SK-N-SH (cell line): ENCODE measurements around the gene CENPX. TPM values are rescaled to one million over a fixed set of nuclear protein-coding genes. Genes with fewer than 3 reads are reported as not detected.

Experiments used
- CTCF ChIA-PET: fragments of 300-600, 350-600 bp; formaldehyde crosslinking; extraction: SDS; loops from one replicate; lab custom pipeline; 2021; lab: Yijun Ruan, JAX
- POLR2A ChIA-PET: fragments of 350-600 bp; sonication (Branson Sonifier 250); formaldehyde crosslinking; extraction: SDS; loops from one replicate; lab custom pipeline; 2020; ENCODE audit warnings: antibody characterized with exemption, inconsistent platforms; lab: Yijun Ruan, JAX
- DNase-seq: peaks from one replicate; pipeline ENCODE4 v3.0.0; 2012
- H2AFZ ChIP-seq: fragments of 200-600 bp; sonication (generic); 2 replicates; pipeline ENCODE4 v1.8.1; 2016; ENCODE audit warnings: antibody characterized with exemption, mild to moderate bottlenecking, low read depth
- H3F3A ChIP-seq: fragments of 200-600 bp; sonication (generic); replicated peaks from 2 replicates; pipeline ENCODE3; 2016; ENCODE audit warnings: antibody characterized with exemption, mild to moderate bottlenecking; ENCODE audit not compliant: insufficient read depth
- H3K27ac ChIP-seq, 2 experiments: fragments of 200-500 bp in 1 of 2; fragments of 200-600 bp in 1 of 2; sonication (Bioruptor generic) in 1 of 2; sonication (generic), shearing (Covaris generic) in 1 of 2; 2 replicates each; pipeline versions ENCODE4 v1.5.1 to v1.6.1; 2014 to 2016; ENCODE audit warnings: low read depth in 2 of 2, inconsistent platforms in 1 of 2, low read length in 1 of 2, mild to moderate bottlenecking in 1 of 2, mixed read lengths in 1 of 2
- H3K27me3 ChIP-seq: fragments of 200-600 bp; sonication (generic), shearing (Covaris generic); 2 replicates; pipeline ENCODE4 v1.6.1; 2016; ENCODE audit warnings: mixed run types; ENCODE audit not compliant: insufficient read depth
- H3K36me3 ChIP-seq, 2 experiments: fragments of 200-500 bp in 1 of 2; fragments of 200-600 bp in 1 of 2; sonication (Bioruptor generic) in 1 of 2; sonication (generic) in 1 of 2; replicated peaks in 1 of 2; 2 replicates each; pipeline versions ENCODE3 to v1.5.1; 2014 to 2016; ENCODE audit warnings: low read length in 1 of 2, mild to moderate bottlenecking in 1 of 2; ENCODE audit not compliant: insufficient read depth in 2 of 2, control insufficient read depth in 1 of 2
- H3K4me1 ChIP-seq, 2 experiments: fragments of 200-500 bp in 1 of 2; fragments of 200-600 bp in 1 of 2; sonication (Bioruptor generic) in 1 of 2; sonication (generic), shearing (Covaris generic) in 1 of 2; 2 replicates each; pipeline versions ENCODE4 v1.5.1 to v1.6.1; 2014 to 2016; ENCODE audit warnings: low read depth in 1 of 2, low read length in 1 of 2, mixed run types in 1 of 2; ENCODE audit not compliant: insufficient read depth in 2 of 2, control insufficient read depth in 1 of 2
- H3K4me2 ChIP-seq: fragments of 200-600 bp; sonication (generic), shearing (Covaris generic); 2 replicates; pipeline ENCODE4 v1.6.1; 2017; ENCODE audit warnings: mixed run types
- H3K4me3 ChIP-seq, 2 experiments: fragments of 200-500 bp in 1 of 2; fragments of 200-600 bp in 1 of 2; sonication (Bioruptor generic) in 1 of 2; sonication (generic), shearing (Covaris generic) in 1 of 2; 2 replicates each; pipeline versions ENCODE4 v1.5.1 to v1.8.1; 2014 to 2016; ENCODE audit warnings: low read depth in 2 of 2, inconsistent platforms in 1 of 2, low read length in 1 of 2, mild to moderate bottlenecking in 1 of 2, mixed read lengths in 1 of 2, moderate library complexity in 1 of 2
- H3K79me2 ChIP-seq: fragments of 200-600 bp; sonication (generic); 2 replicates; pipeline ENCODE4 v1.8.1; 2017; ENCODE audit warnings: mild to moderate bottlenecking; ENCODE audit not compliant: insufficient read depth
- H3K9ac ChIP-seq: fragments of 200-600 bp; sonication (generic); 2 replicates; pipeline ENCODE4 v1.6.1; 2017; ENCODE audit warnings: mixed run types
- H3K9me2 ChIP-seq: fragments of 200-600 bp; sonication (generic); 2 replicates; pipeline ENCODE4 v1.6.1; 2017; ENCODE audit warnings: mixed run types
- H3K9me3 ChIP-seq: fragments of 200-600 bp; sonication (generic); 2 replicates; pipeline ENCODE4 v1.6.1; 2017; ENCODE audit warnings: mixed run types, mild to moderate bottlenecking, moderate library complexity
- H4K20me1 ChIP-seq: fragments of 200-600 bp; sonication (generic); 2 replicates; pipeline ENCODE4 v1.6.1; 2017; ENCODE audit warnings: mild to moderate bottlenecking, mixed run types; ENCODE audit not compliant: insufficient read depth
- CHD2 ChIP-seq: fragments of 150-350 bp; IDR thresholded peaks from 2 replicates; pipeline ENCODE4 v1.6.1; 2018; ENCODE audit warnings: low read length; ENCODE audit not compliant: partially characterized antibody
- CTCF ChIP-seq: fragments of 200-600 bp; sonication (generic); IDR thresholded peaks from 2 replicates; pipeline ENCODE4 v1.6.1; 2017; ENCODE audit warnings: antibody characterized with exemption, mild to moderate bottlenecking, moderate library complexity
- EP300 ChIP-seq, 2 experiments: IDR thresholded peaks; 2 replicates each; pipeline versions ENCODE4 v1.4.0 to v1.6.1; 2012; ENCODE audit warnings: borderline replicate concordance in 1 of 2, low read depth in 1 of 2, low read length in 1 of 2
- EZH2phosphoT487 ChIP-seq: fragments of 200-600 bp; sonication (generic); IDR thresholded peaks from 2 replicates; pipeline ENCODE4 v1.6.1; 2017; ENCODE audit warnings: low read depth, mixed run types, mild to moderate bottlenecking, antibody characterized with exemption, moderate library complexity, borderline replicate concordance
- FOSL2 ChIP-seq: IDR thresholded peaks from 2 replicates; pipeline ENCODE4 v1.4.0; 2012; ENCODE audit warnings: low read depth, mild to moderate bottlenecking, moderate library complexity, borderline replicate concordance
- FOXJ3 ChIP-seq: sonication (generic); formaldehyde crosslinking; IDR thresholded peaks from 2 replicates; pipeline ENCODE4 v1.5.1; 2020; ENCODE audit warnings: mild to moderate bottlenecking, missing genetic modification reagents
- FOXM1 ChIP-seq: IDR thresholded peaks from 2 replicates; pipeline ENCODE4 v1.4.0; 2012; ENCODE audit warnings: low read depth, mild to moderate bottlenecking
- GABPA ChIP-seq: IDR thresholded peaks from 2 replicates; pipeline ENCODE4 v1.4.0; 2012; ENCODE audit warnings: low read depth, mild to moderate bottlenecking
- MAX ChIP-seq: IDR thresholded peaks from 2 replicates; pipeline ENCODE4 v1.4.0; 2012; ENCODE audit warnings: low read depth
- PBX3 ChIP-seq: IDR thresholded peaks from 2 replicates; pipeline ENCODE4; 2012
- RAD21 ChIP-seq: IDR thresholded peaks from 2 replicates; pipeline ENCODE4 v1.6.1; 2012; ENCODE audit warnings: mild to moderate bottlenecking, low read length
- RCOR1 ChIP-seq: fragments of 150-350 bp; IDR thresholded peaks from 2 replicates; pipeline ENCODE4 v1.6.1; 2017; ENCODE audit warnings: antibody characterized with exemption, low read length
- REST ChIP-seq: IDR thresholded peaks from 2 replicates; pipeline ENCODE4 v1.6.1; 2012; ENCODE audit warnings: mild to moderate bottlenecking, low read depth, low read length, moderate library complexity
- RFX5 ChIP-seq: IDR thresholded peaks from 2 replicates; pipeline ENCODE4 v1.6.1; 2012; ENCODE audit warnings: mild to moderate bottlenecking, improper control_type of control experiment, low read length
- ZBTB33 ChIP-seq: IDR thresholded peaks from 2 replicates; pipeline ENCODE4 v1.4.0; 2012; ENCODE audit warnings: low read depth, borderline replicate concordance
- WGBS: methylation state at CpG from one replicate; pipeline ENCODE4 v1.1.6; 2017; ENCODE audit warnings: low lambda C conversion rate; 5-methylcytosine and 5-hydroxymethylcytosine counted together
- polyA plus RNA-seq, 3 experiments: library from polyadenylated mRNA; depleted of rRNA; stranded (reverse); fragments of >200 nt; gene quantifications; 2 replicates each; pipeline ENCODE4 v1.2.3, GENCODE V29; 2012

CENPX gene
- polyA plus RNA-seq, 1 of the 3 experiments (the other 2 are of a cell fraction): 255 TPM

- TF ChIP-seq PBX3: no peak
- no peak for TF ChIP-seq FOXJ3
- TF ChIP-seq GABPA: no peak
- no peak for TF ChIP-seq MAX
- TF ChIP-seq RFX5: no peak
- no peak for TF ChIP-seq FOXM1
- no peak for TF ChIP-seq CHD2
- TF ChIP-seq CTCF: no peak
Observed at GRCh38 chr17:82064433-82065192, 41.9 kb upstream of the CENPX start (continued).

GRCh38 chr17:82063424-82064415 is 41.0 kb upstream of the CENPX start:
- peak overlapping the region; percentile 100; the same call in 1 of the 2 replicates for H3K4me2 ChIP-seq
- H2AFZ ChIP-seq: no peak overlapping the region
- peak overlapping the region; percentile 89; the same call in 1 of the 2 replicates for H3K9ac ChIP-seq
- no peaks in the 10 kb centered on the region for H4K20me1 ChIP-seq
- DNase-seq: no peak
- POLR2A ChIA-PET: interaction anchor here (1.3 kb wide), 1 partner anchor 9 kb away, joined by 4 read pairs; no protein-coding TSS in a partner anchor
- no peaks in the 10 kb centered on the region for H3K27me3 ChIP-seq
- peaks cover 17 to 54% of the 10 kb centered on the region in 2 experiments for H3K36me3 ChIP-seq
- CTCF ChIA-PET: interaction anchor here (0.8 to 8.0 kb wide), 6 partner anchors 10 to 42 kb away, joined by 3 to 47 read pairs (median 4); partner anchors contain the start of genes DCXR and RAC3
- no peaks in the 10 kb centered on the region for H3K9me3 ChIP-seq
- H3K79me2 ChIP-seq: peaks cover 26% of the 10 kb centered on the region
- H3K4me3 ChIP-seq: peak overlapping the region in 1 of 2 experiments; percentile 81; a peak in 1 of 4 replicates
- WGBS: 85% methylated on average over 17 of the region's 20 CpGs
- peaks cover 12 to 26% of the 10 kb centered on the region in 2 experiments; a peak in 2 of 4 replicates for H3K4me1 ChIP-seq
- H3K9me2 ChIP-seq: no peaks in the 10 kb centered on the region
- H3F3A ChIP-seq: peaks cover 20% of the 10 kb centered on the region
- H3K27ac ChIP-seq: no peak overlapping the region
- no peak for TF ChIP-seq EZH2phosphoT487
- no peak for TF ChIP-seq FOSL2
- TF ChIP-seq EP300 (IDR thresholded peaks at IDR 0.05; ENCODE audit: borderline replicate concordance in 1 of 2, low read depth in 1 of 2, low read length in 1 of 2): no peak
- TF ChIP-seq RCOR1: no peak
- TF ChIP-seq REST: no peak
- TF ChIP-seq RAD21: no peak
- no peak for TF ChIP-seq ZBTB33
- no peak for TF ChIP-seq CTCF
